Uterus (tissue), 2 donors: ENCODE measurements around the gene EML1.

Source experiments
- CTCF ChIP-seq, 4 experiments: fragments of 200-600 bp in 2 of 4; fragments of 450-650 bp in 2 of 4; sonication (generic) in 2 of 4; IDR thresholded peaks; one replicate each; pipeline ENCODE4 v1.5.1; 2016 to 2019; ENCODE audit warnings: antibody characterized with exemption in 4 of 4, mild to moderate bottlenecking in 2 of 4, moderate library complexity in 1 of 4
- POLR2A ChIP-seq, 2 donors: fragments of 450-650 bp; IDR thresholded peaks; one replicate each; pipeline ENCODE4 v1.6.1; 2016; ENCODE audit warnings: antibody characterized with exemption in 2 of 2, mild to moderate bottlenecking in 1 of 2, moderate library complexity in 1 of 2

GRCh38 chr14:99817331-99817730 is 24.1 kb downstream of the EML1 start:
- TF ChIP-seq CTCF (IDR thresholded peaks at IDR 0.05) (no peak), POLR2A (IDR thresholded peaks at IDR 0.05) (no peak)
